ENCODE data around the gene ROBO2. TPM values are rescaled to one million over a fixed set of nuclear protein-coding genes. Genes with fewer than 3 reads are reported as not detected.

Gene ROBO2
- polyA plus RNA-seq, 1 donor from 2014 or later, result 55.5 TPM

DNA sequence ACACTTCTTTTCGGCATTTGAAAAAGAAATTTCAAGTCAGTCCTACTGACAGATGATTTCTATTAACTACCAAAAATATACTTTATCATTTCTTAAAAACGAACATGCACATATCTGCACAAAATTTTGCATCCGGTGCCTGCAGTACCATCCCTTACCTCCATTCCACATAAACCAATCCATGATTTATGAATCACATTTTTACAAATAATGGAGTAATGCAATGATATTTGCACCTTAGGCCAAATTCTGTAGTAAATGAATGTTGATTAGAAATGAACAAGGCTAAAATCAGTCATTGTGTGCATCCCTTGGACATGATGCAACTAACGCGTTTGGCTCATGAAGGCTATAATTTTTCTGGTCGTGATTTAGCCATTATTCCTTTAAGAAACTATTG is 46.5 kb downstream of the ROBO2 start:
- Histone ChIP-seq H3K9me3 (ENCODE audit: low read length) (no peaks in the 10 kb centered on the region), H3K9ac (ENCODE audit: low read length) (no peak overlapping the region), H3K4me2 (ENCODE audit: low read length) (no peak overlapping the region), H4K20me1 (ENCODE audit: insufficient read depth) (peaks cover 3% of the 10 kb centered on the region), H3F3A (ENCODE audit: insufficient read depth, low read length, poor library complexity, severe bottlenecking) (no peaks in the 10 kb centered on the region), H3K9me2 (ENCODE audit: insufficient read depth, low read length) (no peaks in the 10 kb centered on the region), H2AFZ (ENCODE audit: low read depth, low read length) (no peak overlapping the region), H3K79me2 (replicated peaks; ENCODE audit: insufficient read depth, low read length) (peaks cover 5% of the 10 kb centered on the region), H3K36me3 (ENCODE audit: insufficient read depth, low read length) (no peaks in the 10 kb centered on the region), H3K27me3 (ENCODE audit: insufficient read depth, low read depth, low read length) (no peaks in the 10 kb centered on the region), H3K4me3 (ENCODE audit: low read length) (no peak overlapping the region), H3K27ac (ENCODE audit: low read length) (no peak overlapping the region)
- TF ChIP-seq SMC3 (conservative IDR thresholded peaks at IDR 0.05; ENCODE audit: poor library complexity), result no peak
- TF ChIP-seq POLR2AphosphoS5 (IDR thresholded peaks at IDR 0.05), result no peak
- no peak for TF ChIP-seq TAF1 (IDR thresholded peaks at IDR 0.05; ENCODE audit: low read depth)
- no peak for TF ChIP-seq EZH2 (IDR thresholded peaks at IDR 0.05; ENCODE audit: borderline replicate concordance, insufficient read depth, low read length, poor library complexity, severe bottlenecking)
- TF ChIP-seq RAD21 (conservative IDR thresholded peaks at IDR 0.05), result no peak
- TF ChIP-seq EP300 (conservative IDR thresholded peaks at IDR 0.05; ENCODE audit: poor library complexity, severe bottlenecking), result no peak
- TF ChIP-seq MXI1 (conservative IDR thresholded peaks at IDR 0.05; ENCODE audit: poor library complexity, severe bottlenecking), result no peak
- TF ChIP-seq, protein P1, sequence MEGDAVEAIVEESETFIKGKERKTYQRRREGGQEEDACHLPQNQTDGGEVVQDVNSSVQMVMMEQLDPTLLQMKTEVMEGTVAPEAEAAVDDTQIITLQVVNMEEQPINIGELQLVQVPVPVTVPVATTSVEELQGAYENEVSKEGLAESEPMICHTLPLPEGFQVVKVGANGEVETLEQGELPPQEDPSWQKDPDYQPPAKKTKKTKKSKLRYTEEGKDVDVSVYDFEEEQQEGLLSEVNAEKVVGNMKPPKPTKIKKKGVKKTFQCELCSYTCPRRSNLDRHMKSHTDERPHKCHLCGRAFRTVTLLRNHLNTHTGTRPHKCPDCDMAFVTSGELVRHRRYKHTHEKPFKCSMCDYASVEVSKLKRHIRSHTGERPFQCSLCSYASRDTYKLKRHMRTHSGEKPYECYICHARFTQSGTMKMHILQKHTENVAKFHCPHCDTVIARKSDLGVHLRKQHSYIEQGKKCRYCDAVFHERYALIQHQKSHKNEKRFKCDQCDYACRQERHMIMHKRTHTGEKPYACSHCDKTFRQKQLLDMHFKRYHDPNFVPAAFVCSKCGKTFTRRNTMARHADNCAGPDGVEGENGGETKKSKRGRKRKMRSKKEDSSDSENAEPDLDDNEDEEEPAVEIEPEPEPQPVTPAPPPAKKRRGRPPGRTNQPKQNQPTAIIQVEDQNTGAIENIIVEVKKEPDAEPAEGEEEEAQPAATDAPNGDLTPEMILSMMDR (IDR thresholded peaks at IDR 0.05; ENCODE audit: poor library complexity, severe bottlenecking), result no peak
- TF ChIP-seq, protein P2, sequence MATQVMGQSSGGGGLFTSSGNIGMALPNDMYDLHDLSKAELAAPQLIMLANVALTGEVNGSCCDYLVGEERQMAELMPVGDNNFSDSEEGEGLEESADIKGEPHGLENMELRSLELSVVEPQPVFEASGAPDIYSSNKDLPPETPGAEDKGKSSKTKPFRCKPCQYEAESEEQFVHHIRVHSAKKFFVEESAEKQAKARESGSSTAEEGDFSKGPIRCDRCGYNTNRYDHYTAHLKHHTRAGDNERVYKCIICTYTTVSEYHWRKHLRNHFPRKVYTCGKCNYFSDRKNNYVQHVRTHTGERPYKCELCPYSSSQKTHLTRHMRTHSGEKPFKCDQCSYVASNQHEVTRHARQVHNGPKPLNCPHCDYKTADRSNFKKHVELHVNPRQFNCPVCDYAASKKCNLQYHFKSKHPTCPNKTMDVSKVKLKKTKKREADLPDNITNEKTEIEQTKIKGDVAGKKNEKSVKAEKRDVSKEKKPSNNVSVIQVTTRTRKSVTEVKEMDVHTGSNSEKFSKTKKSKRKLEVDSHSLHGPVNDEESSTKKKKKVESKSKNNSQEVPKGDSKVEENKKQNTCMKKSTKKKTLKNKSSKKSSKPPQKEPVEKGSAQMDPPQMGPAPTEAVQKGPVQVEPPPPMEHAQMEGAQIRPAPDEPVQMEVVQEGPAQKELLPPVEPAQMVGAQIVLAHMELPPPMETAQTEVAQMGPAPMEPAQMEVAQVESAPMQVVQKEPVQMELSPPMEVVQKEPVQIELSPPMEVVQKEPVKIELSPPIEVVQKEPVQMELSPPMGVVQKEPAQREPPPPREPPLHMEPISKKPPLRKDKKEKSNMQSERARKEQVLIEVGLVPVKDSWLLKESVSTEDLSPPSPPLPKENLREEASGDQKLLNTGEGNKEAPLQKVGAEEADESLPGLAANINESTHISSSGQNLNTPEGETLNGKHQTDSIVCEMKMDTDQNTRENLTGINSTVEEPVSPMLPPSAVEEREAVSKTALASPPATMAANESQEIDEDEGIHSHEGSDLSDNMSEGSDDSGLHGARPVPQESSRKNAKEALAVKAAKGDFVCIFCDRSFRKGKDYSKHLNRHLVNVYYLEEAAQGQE (IDR thresholded peaks at IDR 0.05; ENCODE audit: borderline replicate concordance), result no peak

DNA sequence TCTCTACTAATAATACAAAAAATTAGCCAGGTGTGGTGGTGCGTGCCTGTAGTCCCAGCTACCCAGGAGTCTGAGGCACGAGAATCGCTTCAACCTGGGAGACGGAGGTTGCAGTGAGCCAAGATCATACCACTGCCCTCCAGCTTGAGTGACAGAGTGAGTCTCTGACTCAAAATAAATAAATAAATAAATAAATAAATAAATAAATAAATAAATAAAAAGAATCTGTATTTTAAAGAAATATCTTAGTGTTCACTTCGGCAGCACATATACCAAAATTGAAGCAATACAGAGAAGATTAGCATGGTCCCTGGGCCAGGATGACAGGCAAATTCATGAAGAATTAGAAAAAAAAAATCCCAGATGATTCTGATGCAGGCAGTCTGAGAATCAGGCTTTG is 51.9 kb downstream of the ROBO2 start:
- Histone ChIP-seq H3F3A (ENCODE audit: insufficient read depth, low read length, poor library complexity, severe bottlenecking) (no peaks in the 10 kb centered on the region), H3K36me3 (ENCODE audit: insufficient read depth, low read length) (no peaks in the 10 kb centered on the region), H3K79me2 (replicated peaks; ENCODE audit: insufficient read depth, low read length) (peaks cover 16% of the 10 kb centered on the region), H4K20me1 (ENCODE audit: insufficient read depth) (peaks cover 3% of the 10 kb centered on the region), H3K9ac (ENCODE audit: low read length) (no peak overlapping the region), H3K27me3 (ENCODE audit: insufficient read depth, low read depth, low read length) (no peaks in the 10 kb centered on the region), H3K9me3 (ENCODE audit: low read length) (no peaks in the 10 kb centered on the region), H3K9me2 (ENCODE audit: insufficient read depth, low read length) (no peaks in the 10 kb centered on the region), H2AFZ (ENCODE audit: low read depth, low read length) (no peak overlapping the region), H3K4me2 (ENCODE audit: low read length) (no peak overlapping the region), H3K4me3 (ENCODE audit: low read length) (no peak overlapping the region), H3K27ac (ENCODE audit: low read length) (no peak overlapping the region)
- no peak for TF ChIP-seq RAD21 (conservative IDR thresholded peaks at IDR 0.05)
- TF ChIP-seq MXI1 (conservative IDR thresholded peaks at IDR 0.05; ENCODE audit: poor library complexity, severe bottlenecking), result no peak
- TF ChIP-seq TAF1 (IDR thresholded peaks at IDR 0.05; ENCODE audit: low read depth), result no peak
- TF ChIP-seq POLR2AphosphoS5 (IDR thresholded peaks at IDR 0.05), result no peak
- no peak for TF ChIP-seq SMC3 (conservative IDR thresholded peaks at IDR 0.05; ENCODE audit: poor library complexity)
- no peak for TF ChIP-seq EZH2 (IDR thresholded peaks at IDR 0.05; ENCODE audit: borderline replicate concordance, insufficient read depth, low read length, poor library complexity, severe bottlenecking)
- TF ChIP-seq, protein P2 (IDR thresholded peaks at IDR 0.05; ENCODE audit: borderline replicate concordance), result no peak
- no peak for TF ChIP-seq EP300 (conservative IDR thresholded peaks at IDR 0.05; ENCODE audit: poor library complexity, severe bottlenecking)
- TF ChIP-seq, protein P1 (IDR thresholded peaks at IDR 0.05; ENCODE audit: poor library complexity, severe bottlenecking), result no peak
